ENCODE data around the gene ADAMTS6.

- TF ChIP-seq, protein P1, sequence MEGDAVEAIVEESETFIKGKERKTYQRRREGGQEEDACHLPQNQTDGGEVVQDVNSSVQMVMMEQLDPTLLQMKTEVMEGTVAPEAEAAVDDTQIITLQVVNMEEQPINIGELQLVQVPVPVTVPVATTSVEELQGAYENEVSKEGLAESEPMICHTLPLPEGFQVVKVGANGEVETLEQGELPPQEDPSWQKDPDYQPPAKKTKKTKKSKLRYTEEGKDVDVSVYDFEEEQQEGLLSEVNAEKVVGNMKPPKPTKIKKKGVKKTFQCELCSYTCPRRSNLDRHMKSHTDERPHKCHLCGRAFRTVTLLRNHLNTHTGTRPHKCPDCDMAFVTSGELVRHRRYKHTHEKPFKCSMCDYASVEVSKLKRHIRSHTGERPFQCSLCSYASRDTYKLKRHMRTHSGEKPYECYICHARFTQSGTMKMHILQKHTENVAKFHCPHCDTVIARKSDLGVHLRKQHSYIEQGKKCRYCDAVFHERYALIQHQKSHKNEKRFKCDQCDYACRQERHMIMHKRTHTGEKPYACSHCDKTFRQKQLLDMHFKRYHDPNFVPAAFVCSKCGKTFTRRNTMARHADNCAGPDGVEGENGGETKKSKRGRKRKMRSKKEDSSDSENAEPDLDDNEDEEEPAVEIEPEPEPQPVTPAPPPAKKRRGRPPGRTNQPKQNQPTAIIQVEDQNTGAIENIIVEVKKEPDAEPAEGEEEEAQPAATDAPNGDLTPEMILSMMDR (IDR thresholded peaks at IDR 0.05) = no peak
- no peak for TF ChIP-seq POLR2A (IDR thresholded peaks at IDR 0.05)
Observed at GRCh38 chr5:65332591-65332990, 149.1 kb downstream of the ADAMTS6 start.

Measured in Peyer's patch (tissue), 4 donors.